ENCODE results near the gene PTPN18.
A peak's percentile ranks its signal among the peaks of the same experiment; 100 is the strongest.

Gene PTPN18

GRCh38 chr2:130372055-130372832 is 16.4 kb downstream of the PTPN18 start:
- Histone ChIP-seq H3K36me3 (peaks cover 3% of the 10 kb centered on the region; the same call in 1 of the 2 replicates), H3K27ac (peak overlapping the region; percentile 92)

GRCh38 chr2:130372833-130373807 is 17.3 kb downstream of the PTPN18 start:
- no peak for TF ChIP-seq CTCF (IDR thresholded peaks at IDR 0.05; ENCODE audit: low read depth, low read length)
- H3K9me3 ChIP-seq (ENCODE audit: severe bottlenecking): no peaks in the 10 kb centered on the region
- DNase-seq: peak; percentile 16
- H3K36me3 ChIP-seq: peaks cover 3% of the 10 kb centered on the region; the same call in 1 of the 2 replicates
- H3K27ac ChIP-seq: peak overlapping the region; percentile 92
- H3K4me3 ChIP-seq (ENCODE audit: low read depth, low read length): peak overlapping the region; percentile 77
- H3K27me3 ChIP-seq (ENCODE audit: insufficient read depth, low read depth, severe bottlenecking): no peaks in the 10 kb centered on the region

More at GRCh38 chr2:130372055-130372832, 16.4 kb downstream of the PTPN18 start:
- H3K4me3 ChIP-seq (ENCODE audit: low read depth, low read length): peak overlapping the region; percentile 77
- TF ChIP-seq CTCF (IDR thresholded peaks at IDR 0.05; ENCODE audit: low read depth, low read length): peak; percentile 89
- no peaks in the 10 kb centered on the region for H3K27me3 ChIP-seq (ENCODE audit: insufficient read depth, low read depth, severe bottlenecking)
- no peaks in the 10 kb centered on the region for H3K9me3 ChIP-seq (ENCODE audit: severe bottlenecking)
- DNase-seq: peak; percentile 94

- no peak for TF ChIP-seq CTCF (IDR thresholded peaks at IDR 0.05; ENCODE audit: low read depth, low read length)
- Histone ChIP-seq H3K36me3 (peaks cover 3% of the 10 kb centered on the region; the same call in 1 of the 2 replicates), H3K27ac (no peak overlapping the region), H3K4me3 (ENCODE audit: low read depth, low read length) (no peak overlapping the region), H3K27me3 (ENCODE audit: insufficient read depth, low read depth, severe bottlenecking) (no peaks in the 10 kb centered on the region), H3K9me3 (ENCODE audit: severe bottlenecking) (no peaks in the 10 kb centered on the region)
- peak; percentile 17 for DNase-seq
These were observed 18.0 kb downstream of the PTPN18 start for GRCh38 chr2:130373808-130374365.

- Histone ChIP-seq H3K27ac (no peak overlapping the region), H3K4me3 (ENCODE audit: low read depth, low read length) (no peak overlapping the region)
- DNase-seq: no peak
These were observed 18.9 kb downstream of the PTPN18 start for GRCh38 chr2:130374587-130375290.

More at GRCh38 chr2:130374587-130375290, 18.9 kb downstream of the PTPN18 start:
- no peaks in the 10 kb centered on the region for H3K27me3 ChIP-seq (ENCODE audit: insufficient read depth, low read depth, severe bottlenecking)
- peaks cover 3% of the 10 kb centered on the region; the same call in 1 of the 2 replicates for H3K36me3 ChIP-seq
- TF ChIP-seq CTCF (IDR thresholded peaks at IDR 0.05; ENCODE audit: low read depth, low read length): no peak
- no peaks in the 10 kb centered on the region for H3K9me3 ChIP-seq (ENCODE audit: severe bottlenecking)

All from WERI-Rb-1 (cell line).